Measurements from ENCODE around the gene CFAP100.

CFAP100 gene

GRCh38 chr3:126394179-126394976 lies at the start of gene CFAP100:
CFAP100 (plus strand) TSS chr3:126394909; CDS start chr3:126396001, 1,092 bp downstream.
- DNase-seq (ENCODE audit: low spot score) = no peak

- DNase-seq (ENCODE audit: low spot score) = no peak
These were observed 49.5 kb upstream of the CFAP100 start for GRCh38 chr3:126345231-126345630.

- no peak for DNase-seq (ENCODE audit: low spot score)
These were observed 48.9 kb upstream of the CFAP100 start for GRCh38 chr3:126345641-126346460.

- no peak for DNase-seq (ENCODE audit: low spot score)
These were observed 48.2 kb upstream of the CFAP100 start for GRCh38 chr3:126346466-126346865.

- no peak for DNase-seq (ENCODE audit: low spot score)
These were observed 47.1 kb upstream of the CFAP100 start for GRCh38 chr3:126347543-126348161.

GRCh38 chr3:126348308-126348920 lies 46.3 kb upstream of the CFAP100 start:
- DNase-seq (ENCODE audit: low spot score) = no peak

GRCh38 chr3:126349071-126349470 lies 45.6 kb upstream of the CFAP100 start:
- DNase-seq (ENCODE audit: low spot score) = no peak

GRCh38 chr3:126349611-126350501 lies 44.9 kb upstream of the CFAP100 start:
- no peak for DNase-seq (ENCODE audit: low spot score)

GRCh38 chr3:126350502-126351085 lies 44.1 kb upstream of the CFAP100 start:
- no peak for DNase-seq (ENCODE audit: low spot score)

GRCh38 chr3:126351086-126351770 lies 43.5 kb upstream of the CFAP100 start:
- DNase-seq (ENCODE audit: low spot score) = no peak

- DNase-seq (ENCODE audit: low spot score) = no peak
These were observed 42.8 kb upstream of the CFAP100 start for GRCh38 chr3:126351771-126352475.

GRCh38 chr3:126352476-126353454 lies 41.9 kb upstream of the CFAP100 start:
- DNase-seq (ENCODE audit: low spot score) = no peak

GRCh38 chr3:126353694-126354321 lies 40.9 kb upstream of the CFAP100 start:
- DNase-seq (ENCODE audit: low spot score) = no peak

- DNase-seq (ENCODE audit: low spot score) = no peak
These were observed 39.9 kb upstream of the CFAP100 start for GRCh38 chr3:126354776-126355175.

- no peak for DNase-seq (ENCODE audit: low spot score)
These were observed 39.5 kb upstream of the CFAP100 start for GRCh38 chr3:126355251-126355650.

GRCh38 chr3:126355777-126356372 lies 38.8 kb upstream of the CFAP100 start:
- no peak for DNase-seq (ENCODE audit: low spot score)

Measured in CD4-positive, alpha-beta T cell treated with Interleukin-15 for 4 hours (primary cell).